Gastroesophageal sphincter (tissue), 4 donors: Measurements from ENCODE around the gene FHIP2A. TPM values are rescaled to one million over a fixed set of nuclear protein-coding genes. Genes with fewer than 3 reads are reported as not detected.

Source experiments
- ATAC-seq: fragments of 150-250 bp; one replicate; pipeline ENCODE4 v1.9.1; 2016; ENCODE audit warnings: mild to moderate bottlenecking, moderate library complexity
- H3K27ac ChIP-seq, 4 donors: fragments of 200-600 bp; sonication (generic) in 3 of 4; 1 replicate in 3 of 4; 2 replicates in 1 of 4; pipeline ENCODE4 v1.5.1; 2016 to 2019
- H3K27me3 ChIP-seq: fragments of 200-600 bp; sonication (generic); one replicate; pipeline ENCODE4 v1.5.1; 2019
- H3K36me3 ChIP-seq, 2 donors: fragments of 200-600 bp; sonication (generic); one replicate each; pipeline ENCODE4 v1.5.1; 2019; ENCODE audit warnings: control low read depth in 1 of 2
- H3K4me1 ChIP-seq, 3 donors: fragments of 200-600 bp; sonication (generic); 1 replicate in 2 of 3; 2 replicates in 1 of 3; pipeline ENCODE4 v1.5.1; 2016 to 2019; ENCODE audit warnings: control low read depth in 2 of 3
- H3K4me3 ChIP-seq, 2 donors: fragments of 200-600 bp; sonication (generic); one replicate each; pipeline ENCODE4 v1.5.1; 2019; ENCODE audit warnings: mild to moderate bottlenecking in 1 of 2, moderate library complexity in 1 of 2
- H3K9me3 ChIP-seq, 3 donors: fragments of 200-600 bp; sonication (generic); one replicate each; pipeline ENCODE4 v1.5.1; 2017 to 2019; ENCODE audit warnings: control low read depth in 2 of 3
- CTCF ChIP-seq, 4 experiments: fragments of 200-600 bp in 2 of 4; fragments of 450-650 bp in 2 of 4; sonication (generic) in 1 of 4; IDR thresholded peaks; one replicate each; pipeline ENCODE4 v1.5.1; 2017 to 2019; ENCODE audit warnings: antibody characterized with exemption in 4 of 4, mild to moderate bottlenecking in 2 of 4, moderate library complexity in 2 of 4
- EP300 ChIP-seq: sonication (generic); formaldehyde crosslinking; IDR thresholded peaks from one replicate; pipeline ENCODE4 v1.6.1; 2017; ENCODE audit warnings: antibody characterized with exemption, mild to moderate bottlenecking
- POLR2A ChIP-seq, 2 donors: fragments of 450-650 bp; IDR thresholded peaks; one replicate each; pipeline ENCODE4 v1.6.1; 2017; ENCODE audit warnings: antibody characterized with exemption in 2 of 2, mild to moderate bottlenecking in 2 of 2, moderate library complexity in 1 of 2
- POLR2AphosphoS5 ChIP-seq: sonication (generic); formaldehyde crosslinking; IDR thresholded peaks from one replicate; pipeline ENCODE4 v1.6.1; 2017; ENCODE audit warnings: antibody characterized with exemption
- WGBS, 2 donors: methylation state at CpG; one replicate each; pipeline ENCODE4 v1.1.5; 2018; ENCODE audit warnings: low coverage in 1 of 2; 5-methylcytosine and 5-hydroxymethylcytosine counted together
- total RNA-seq, 4 donors: library from RNA; depleted of rRNA; stranded (reverse); fragments of >200 nt; gene quantifications; one replicate each; pipeline ENCODE4 v1.1.0, GENCODE V29; 2016

The FHIP2A gene
- total RNA-seq, 4 donors from 2014 or later, result 33.4 to 51.5 (median 35.9) TPM

GRCh38 chr10:114857922-114858629 is 36.5 kb downstream of the FHIP2A start:
- H3K36me3 ChIP-seq, result peaks cover 0 to 91% of the 10 kb centered on the region in 2 donors

GRCh38 chr10:114859222-114859621 is 37.6 kb downstream of the FHIP2A start:
- 83 to 94% methylated on average over 4 to 7 of the region's 7 CpGs for WGBS, 2 donors
- no peak for ATAC-seq
- H3K4me1 ChIP-seq, result peaks cover 0 to 31% (median 2%) of the 10 kb centered on the region in 3 donors
- no peak overlapping the region for H3K4me3 ChIP-seq
- H3K36me3 ChIP-seq, result peaks cover 0 to 91% of the 10 kb centered on the region in 2 donors
- no peak overlapping the region for H3K27ac ChIP-seq
- H3K27me3 ChIP-seq, result no peaks in the 10 kb centered on the region
- no peak for TF ChIP-seq EP300
- no peaks in the 10 kb centered on the region for H3K9me3 ChIP-seq

More at GRCh38 chr10:114857922-114858629, 36.5 kb downstream of the FHIP2A start:
- H3K27ac ChIP-seq, result peak overlapping the region in 1 of 4 donors; percentile 49
- H3K4me3 ChIP-seq, result no peak overlapping the region
- H3K27me3 ChIP-seq, result no peaks in the 10 kb centered on the region
- H3K9me3 ChIP-seq, result no peaks in the 10 kb centered on the region
- TF ChIP-seq POLR2A (IDR thresholded peaks at IDR 0.05) (no peak), EP300 (no peak), CTCF (IDR thresholded peaks at IDR 0.05) (no peak), POLR2AphosphoS5 (no peak)
- peaks cover 0 to 31% (median 2%) of the 10 kb centered on the region in 3 donors for H3K4me1 ChIP-seq
- WGBS, 2 donors, result 33 to 55% methylated on average over 2 of the region's 2 CpGs
- no peak for ATAC-seq

- Histone ChIP-seq H3K27me3 (no peaks in the 10 kb centered on the region), H3K4me1 (peaks cover 0 to 9% (median 0%) of the 10 kb centered on the region in 3 donors), H3K36me3 (peaks cover 0 to 80% of the 10 kb centered on the region in 2 donors), H3K27ac (no peak overlapping the region), H3K9me3 (no peaks in the 10 kb centered on the region), H3K4me3 (no peak overlapping the region)
- 80 to 87% methylated on average over 4 of the region's 4 CpGs for WGBS, 2 donors
- ATAC-seq, result no peak
- TF ChIP-seq POLR2AphosphoS5, result no peak
- no peak for TF ChIP-seq POLR2A (IDR thresholded peaks at IDR 0.05)
- TF ChIP-seq CTCF (IDR thresholded peaks at IDR 0.05), result no peak
- no peak for TF ChIP-seq EP300
Observed at GRCh38 chr10:114862456-114862855, 40.9 kb downstream of the FHIP2A start.

GRCh38 chr10:114867365-114867764 is 45.8 kb downstream of the FHIP2A start:
- no peaks in the 10 kb centered on the region for H3K27me3 ChIP-seq
- 97 to 100% methylated on average over 2 of the region's 2 CpGs for WGBS, 2 donors

More at GRCh38 chr10:114867365-114867764, 45.8 kb downstream of the FHIP2A start:
- no peak for ATAC-seq
- Histone ChIP-seq H3K9me3 (no peaks in the 10 kb centered on the region), H3K36me3 (peaks cover 0 to 39% of the 10 kb centered on the region in 2 donors), H3K27ac (no peak overlapping the region), H3K4me3 (no peak overlapping the region), H3K4me1 (peaks cover 0 to 4% (median 0%) of the 10 kb centered on the region in 3 donors)
- no peak for TF ChIP-seq POLR2A (IDR thresholded peaks at IDR 0.05)
- TF ChIP-seq POLR2AphosphoS5, result no peak
- no peak for TF ChIP-seq CTCF (IDR thresholded peaks at IDR 0.05)
- TF ChIP-seq EP300, result no peak
